CD4-positive, alpha-beta T cell treated with Interleukin-15 for 1 hour (primary cell): Measurements from ENCODE around the gene GARIN5A.

Experiments used
- DNase-seq: peaks from one replicate; pipeline ENCODE4 v3.0.0-alpha.2; 2020

The GARIN5A gene

GRCh38 chr19:50507376-50507775 lies 30.7 kb upstream of the GARIN5A start:
- no peak for DNase-seq

GRCh38 chr19:50506700-50507099 lies 30.1 kb upstream of the GARIN5A start:
- no peak for DNase-seq

DNA sequence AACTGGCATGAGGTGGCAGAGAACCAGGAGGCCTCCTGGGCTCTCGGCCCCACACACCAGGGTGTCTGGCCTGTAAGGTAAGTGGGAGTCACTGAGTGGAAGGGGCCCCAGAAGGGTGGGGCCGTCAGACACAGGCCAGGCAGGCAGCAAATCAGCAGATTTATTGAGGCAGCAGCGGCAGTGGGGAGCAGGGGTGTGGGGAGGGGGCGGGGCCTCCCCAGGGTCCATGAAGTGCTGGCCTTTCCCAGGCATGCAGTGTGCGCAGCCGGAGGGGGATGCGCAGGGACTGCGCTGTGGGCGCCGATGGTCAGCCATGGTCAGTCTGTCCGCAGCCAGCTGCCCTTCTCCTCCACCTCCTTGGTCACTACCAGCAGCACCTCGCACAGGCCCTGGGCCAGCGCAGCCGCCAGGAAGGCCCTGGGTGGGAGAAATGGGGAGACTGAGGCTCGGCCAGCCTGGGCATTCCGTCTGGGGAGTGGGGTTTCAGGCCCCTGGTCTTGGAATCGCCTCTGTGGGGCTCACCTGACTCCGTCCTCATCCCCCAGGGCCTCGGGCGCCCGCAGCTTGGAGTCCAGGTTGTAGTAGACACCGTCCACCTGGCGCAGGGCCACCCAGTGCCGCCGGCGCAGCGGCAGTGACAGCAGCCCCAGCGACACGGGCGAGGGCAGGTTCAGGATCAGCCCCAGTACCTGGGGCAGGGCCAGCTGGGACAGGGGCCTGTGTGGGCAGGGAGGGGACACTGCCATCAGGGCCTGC lies 29.4 kb upstream of the GARIN5A start:
- DNase-seq = no peak

GRCh38 chr19:50501568-50502475 lies 25.2 kb upstream of the GARIN5A start:
- DNase-seq = no peak

DNA sequence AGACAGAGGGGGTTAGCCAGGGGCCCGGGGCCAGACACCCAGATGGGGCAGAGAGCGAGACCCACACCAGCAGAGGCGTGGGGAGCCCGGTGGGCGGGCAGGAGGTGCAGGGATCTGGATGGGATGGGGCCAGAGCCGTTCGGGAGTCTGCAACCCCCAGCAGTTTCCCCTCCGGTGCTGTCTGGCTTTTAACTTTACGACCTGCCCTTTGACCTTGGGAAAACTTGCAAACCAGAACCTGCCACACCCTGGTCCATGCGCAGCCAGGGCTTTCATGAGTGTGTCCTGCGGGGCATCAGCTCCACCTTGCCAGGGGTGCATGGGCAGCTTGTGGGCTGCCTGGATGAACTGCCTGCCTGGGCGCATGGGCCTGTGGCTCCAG lies 24.5 kb upstream of the GARIN5A start:
- no peak for DNase-seq

GRCh38 chr19:50500753-50501151 lies 24.1 kb upstream of the GARIN5A start:
- DNase-seq = no peak

DNA sequence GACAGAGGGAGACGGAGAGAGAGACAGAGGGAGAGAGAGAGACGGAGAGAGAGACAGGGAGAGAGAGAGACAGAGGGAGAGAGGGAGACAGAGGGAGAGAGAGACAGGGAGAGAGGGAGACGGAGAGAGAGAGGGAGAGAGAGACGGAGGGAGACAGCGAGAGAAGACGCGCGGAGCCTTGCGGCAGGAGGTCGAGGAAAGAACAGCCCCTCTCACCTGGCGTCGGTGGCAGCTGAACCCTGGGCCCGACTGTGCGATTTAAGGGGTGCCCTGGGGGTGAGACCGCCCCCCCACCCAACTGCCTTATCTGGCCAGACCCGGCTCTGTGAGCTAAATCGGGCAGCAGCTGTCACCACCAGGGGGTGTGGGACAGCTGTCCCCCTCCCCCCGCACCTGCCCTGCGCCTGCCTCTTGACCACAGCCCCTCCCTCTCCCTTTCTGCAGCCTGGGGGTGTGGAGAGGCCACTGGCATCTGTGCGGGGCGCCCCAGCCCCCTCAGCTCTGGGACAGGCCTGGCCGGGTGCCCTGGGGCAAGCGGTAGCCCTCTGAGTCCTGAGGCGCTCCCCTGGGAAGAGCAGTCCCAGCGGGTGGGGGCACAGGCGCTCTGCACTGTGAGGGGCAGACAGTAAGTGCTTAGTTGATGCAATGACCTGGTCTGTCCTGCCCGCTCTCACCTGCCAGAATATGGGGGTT lies 23.6 kb upstream of the GARIN5A start:
- no peak for DNase-seq

- DNase-seq = no peak
Measured at GRCh38 chr19:50498219-50499056, 21.8 kb upstream of the GARIN5A start.

GRCh38 chr19:50497022-50497405 lies 20.4 kb upstream of the GARIN5A start:
- DNase-seq = no peak

GRCh38 chr19:50496189-50497021 lies 19.8 kb upstream of the GARIN5A start:
- DNase-seq = no peak

GRCh38 chr19:50495020-50495531 lies 18.4 kb upstream of the GARIN5A start:
- DNase-seq = no peak

DNA sequence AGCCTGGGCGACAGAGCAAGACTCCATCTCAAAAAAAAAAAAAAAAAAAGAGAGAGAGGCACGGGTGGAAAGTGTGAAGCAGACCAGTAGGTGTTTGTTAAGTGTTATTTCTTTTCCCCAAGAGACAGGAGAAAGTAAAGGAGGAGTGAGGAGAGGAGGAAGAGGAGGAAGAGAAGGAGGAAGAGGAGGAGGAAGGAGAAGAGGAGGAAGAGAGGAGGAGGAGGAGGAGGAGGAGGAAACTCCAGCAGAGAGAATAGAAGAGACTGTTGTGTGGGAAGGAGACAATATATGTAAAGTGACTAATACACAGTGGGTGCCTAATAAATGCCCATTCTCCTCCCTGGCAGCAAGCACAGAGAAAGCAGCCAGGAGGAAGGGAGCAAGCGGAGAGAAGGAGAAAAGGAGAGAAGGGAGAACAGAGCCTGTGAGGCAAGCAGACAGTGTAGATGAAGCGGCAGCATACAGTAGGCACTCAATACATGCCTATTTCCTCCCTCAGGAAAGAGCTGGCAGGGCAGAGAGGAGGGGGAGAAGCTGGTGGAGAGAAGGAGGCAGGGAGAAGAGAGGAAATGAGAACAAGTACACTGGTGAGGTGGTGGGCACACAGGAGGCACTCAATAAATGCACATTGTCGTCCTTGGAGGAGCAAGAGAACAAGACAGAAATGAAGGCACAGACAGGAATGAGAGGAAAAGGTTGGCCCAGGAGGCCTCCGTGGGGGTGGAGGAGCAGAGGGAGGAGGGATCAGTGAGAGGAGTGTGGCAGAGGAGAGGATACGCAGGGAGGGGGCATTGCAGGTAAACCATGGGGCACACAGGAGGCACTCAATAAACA lies 17.8 kb upstream of the GARIN5A start:
- DNase-seq = no peak

GRCh38 chr19:50493171-50493570 lies 16.5 kb upstream of the GARIN5A start:
- no peak for DNase-seq

GRCh38 chr19:50492303-50493052 lies 15.8 kb upstream of the GARIN5A start:
- peak; percentile 38 for DNase-seq

DNA sequence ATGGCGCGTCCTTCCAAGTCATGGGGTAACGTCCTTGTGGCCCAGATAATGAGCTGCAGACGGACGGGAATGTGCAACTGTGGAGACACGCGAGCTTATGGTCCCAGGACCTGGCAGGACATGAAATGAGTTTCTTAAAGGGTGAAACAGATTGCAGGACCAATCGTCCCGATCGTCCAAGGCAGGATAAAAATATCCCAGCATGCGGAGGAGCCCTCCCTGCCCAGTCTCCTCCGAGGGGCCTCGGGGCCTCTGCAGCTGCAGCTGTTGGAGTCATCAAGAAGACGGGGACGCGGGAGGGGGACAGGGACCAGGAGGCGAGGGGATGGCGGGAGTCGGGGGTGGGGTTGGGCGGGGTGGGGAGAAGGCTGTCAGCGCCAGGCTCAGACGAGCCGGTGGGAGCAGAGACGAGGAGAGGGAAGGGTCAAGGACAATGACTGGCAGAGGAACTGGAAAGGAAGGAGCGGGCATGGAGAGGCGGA lies 14.4 kb upstream of the GARIN5A start:
- DNase-seq = peak; percentile 1

DNA sequence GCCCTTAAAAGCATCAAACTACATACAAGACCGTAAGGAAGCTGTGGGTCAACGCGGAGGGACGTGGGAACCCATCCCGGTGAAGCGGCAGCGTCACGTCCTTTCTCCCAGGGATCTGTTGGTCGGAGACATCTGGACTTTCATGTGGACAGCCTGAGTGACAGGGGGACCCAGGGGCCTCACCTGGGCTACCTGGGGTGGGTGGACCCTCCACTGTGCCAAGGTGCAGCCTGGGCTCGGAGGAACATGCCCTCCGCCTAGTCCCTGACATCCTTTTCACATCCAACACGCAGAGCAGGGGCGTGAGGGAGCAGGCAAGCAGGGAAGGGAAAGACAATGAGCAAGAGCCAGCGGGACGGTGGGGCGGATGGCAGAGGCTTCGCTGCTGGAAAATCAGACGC lies 13.8 kb upstream of the GARIN5A start:
- DNase-seq = no peak

DNA sequence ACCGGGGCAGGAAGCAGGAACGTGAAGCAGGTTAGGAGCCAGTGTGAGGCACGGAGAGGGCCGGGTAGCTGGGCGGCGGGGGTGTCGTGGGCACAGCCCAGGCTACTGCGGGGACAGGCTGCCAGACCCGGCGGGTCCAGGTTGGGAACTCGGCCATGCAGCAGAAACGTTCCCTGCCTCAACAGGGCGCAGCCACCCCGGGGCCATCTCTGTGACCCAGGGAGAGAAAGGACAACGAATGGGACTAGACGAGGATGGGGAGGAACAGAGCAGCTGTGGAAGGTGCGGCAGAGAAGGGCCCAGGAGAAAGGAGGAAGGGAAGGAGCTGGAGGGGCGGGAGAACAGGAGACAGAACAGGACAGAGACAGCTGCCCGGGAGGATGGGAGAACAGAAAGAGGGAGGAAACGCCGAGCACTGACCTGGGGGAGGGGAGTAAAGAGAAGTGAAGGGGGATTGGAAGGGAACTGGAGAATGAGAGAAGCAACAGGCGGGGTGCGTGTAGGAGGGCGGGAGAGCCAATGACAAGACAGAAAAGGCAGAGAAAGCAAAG lies 12.9 kb upstream of the GARIN5A start:
- no peak for DNase-seq

DNA sequence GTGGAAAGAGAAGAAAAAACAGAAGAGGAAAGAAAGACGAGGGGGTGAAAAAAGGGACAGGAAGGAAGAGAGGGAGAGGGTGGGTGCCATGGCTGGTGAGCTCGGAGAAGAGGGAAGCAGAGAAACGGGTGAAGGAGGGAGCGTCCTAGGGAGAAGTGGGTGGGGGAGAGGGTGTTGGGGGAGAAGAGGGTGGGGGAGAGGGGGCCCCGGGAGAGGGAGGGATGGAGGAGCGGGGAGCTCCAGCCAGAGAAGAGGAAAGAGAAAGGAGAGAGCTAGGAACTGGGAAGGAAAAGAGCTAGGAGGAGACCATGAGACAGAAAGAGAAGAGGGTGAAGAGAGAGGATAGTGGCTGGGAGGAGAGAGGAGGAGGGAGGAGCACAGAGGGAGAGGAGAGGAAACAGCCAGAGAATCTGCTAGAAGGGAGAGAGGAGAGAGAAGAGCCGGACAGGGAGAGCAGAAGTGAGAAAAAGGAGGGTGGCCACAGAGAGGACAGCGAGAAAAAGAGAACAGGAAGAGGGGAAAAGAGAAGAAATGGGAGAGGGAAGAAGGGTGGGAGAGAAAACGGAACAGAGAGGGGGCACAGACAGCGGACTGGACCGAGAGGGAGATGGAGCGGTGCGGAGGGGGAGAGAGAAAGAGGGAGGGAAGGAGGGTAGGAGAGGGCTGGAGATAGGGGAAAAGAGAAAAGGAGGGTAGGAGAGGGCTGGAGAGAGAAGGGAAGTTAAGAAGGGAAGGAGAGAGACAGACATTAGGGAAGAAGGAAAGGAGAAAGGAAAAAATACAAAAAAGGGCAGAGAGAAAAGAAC lies 11.9 kb upstream of the GARIN5A start:
- DNase-seq = no peak
